A673 (cell line): ENCODE data around the gene PRDM16.

Experiments used
- EZH2 ChIP-seq: fragments of 200-600 bp; sonication (generic); IDR thresholded peaks from 2 replicates; pipeline ENCODE4 v1.6.1; 2017; ENCODE audit warnings: borderline replicate concordance, low read depth, mild to moderate bottlenecking, mixed read lengths, antibody characterized with exemption, low read length; ENCODE audit not compliant: poor library complexity, severe bottlenecking
- TF ChIP-seq, protein P1 (sequence below): fragments of 300-800, 200-600 bp; sonication (generic); conservative IDR thresholded peaks from 2 replicates; pipeline ENCODE4 v1.5.1; 2017; ENCODE audit warnings: low read depth, mild to moderate bottlenecking, antibody characterized with exemption, low read length, moderate library complexity, mixed read lengths

DNA sequence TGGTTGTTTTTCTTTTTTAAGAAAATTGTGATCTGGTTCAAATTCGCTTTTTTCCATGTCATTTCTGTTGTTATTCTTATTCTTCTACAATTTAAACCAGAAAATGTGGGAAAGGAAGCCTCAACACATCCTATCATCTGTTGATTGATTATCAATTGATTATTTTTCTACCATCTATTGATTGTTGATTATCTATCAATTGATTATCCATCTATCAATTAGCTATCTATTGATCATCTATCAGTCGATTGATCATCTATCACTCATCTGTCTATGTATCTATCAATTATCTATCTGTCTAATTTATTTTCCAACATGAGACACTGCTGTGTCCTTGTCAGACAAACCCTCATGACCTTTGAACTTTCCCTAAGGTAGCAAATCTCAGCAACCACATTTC is 249.3 kb downstream of the PRDM16 start:
- TF ChIP-seq, protein P1, sequence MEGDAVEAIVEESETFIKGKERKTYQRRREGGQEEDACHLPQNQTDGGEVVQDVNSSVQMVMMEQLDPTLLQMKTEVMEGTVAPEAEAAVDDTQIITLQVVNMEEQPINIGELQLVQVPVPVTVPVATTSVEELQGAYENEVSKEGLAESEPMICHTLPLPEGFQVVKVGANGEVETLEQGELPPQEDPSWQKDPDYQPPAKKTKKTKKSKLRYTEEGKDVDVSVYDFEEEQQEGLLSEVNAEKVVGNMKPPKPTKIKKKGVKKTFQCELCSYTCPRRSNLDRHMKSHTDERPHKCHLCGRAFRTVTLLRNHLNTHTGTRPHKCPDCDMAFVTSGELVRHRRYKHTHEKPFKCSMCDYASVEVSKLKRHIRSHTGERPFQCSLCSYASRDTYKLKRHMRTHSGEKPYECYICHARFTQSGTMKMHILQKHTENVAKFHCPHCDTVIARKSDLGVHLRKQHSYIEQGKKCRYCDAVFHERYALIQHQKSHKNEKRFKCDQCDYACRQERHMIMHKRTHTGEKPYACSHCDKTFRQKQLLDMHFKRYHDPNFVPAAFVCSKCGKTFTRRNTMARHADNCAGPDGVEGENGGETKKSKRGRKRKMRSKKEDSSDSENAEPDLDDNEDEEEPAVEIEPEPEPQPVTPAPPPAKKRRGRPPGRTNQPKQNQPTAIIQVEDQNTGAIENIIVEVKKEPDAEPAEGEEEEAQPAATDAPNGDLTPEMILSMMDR = no peak
- no peak for TF ChIP-seq EZH2
